Endometrium (tissue), 2 donors: Measurements from ENCODE around the gene CFAP68.
"Not testable (repeated sequence)": the region's sequence is repeated elsewhere in the genome, so short reads cannot be mapped to it uniquely, and the experiment has no call there.

Source experiments
- FAIRE-seq: peaks from 2 replicates; lab custom pipeline; 2012; peaks lifted over from hg19 to GRCh38; lab: Jason Lieb, UNC
- donor health status: control.
- donor health status: control.

Gene CFAP68

DNA sequence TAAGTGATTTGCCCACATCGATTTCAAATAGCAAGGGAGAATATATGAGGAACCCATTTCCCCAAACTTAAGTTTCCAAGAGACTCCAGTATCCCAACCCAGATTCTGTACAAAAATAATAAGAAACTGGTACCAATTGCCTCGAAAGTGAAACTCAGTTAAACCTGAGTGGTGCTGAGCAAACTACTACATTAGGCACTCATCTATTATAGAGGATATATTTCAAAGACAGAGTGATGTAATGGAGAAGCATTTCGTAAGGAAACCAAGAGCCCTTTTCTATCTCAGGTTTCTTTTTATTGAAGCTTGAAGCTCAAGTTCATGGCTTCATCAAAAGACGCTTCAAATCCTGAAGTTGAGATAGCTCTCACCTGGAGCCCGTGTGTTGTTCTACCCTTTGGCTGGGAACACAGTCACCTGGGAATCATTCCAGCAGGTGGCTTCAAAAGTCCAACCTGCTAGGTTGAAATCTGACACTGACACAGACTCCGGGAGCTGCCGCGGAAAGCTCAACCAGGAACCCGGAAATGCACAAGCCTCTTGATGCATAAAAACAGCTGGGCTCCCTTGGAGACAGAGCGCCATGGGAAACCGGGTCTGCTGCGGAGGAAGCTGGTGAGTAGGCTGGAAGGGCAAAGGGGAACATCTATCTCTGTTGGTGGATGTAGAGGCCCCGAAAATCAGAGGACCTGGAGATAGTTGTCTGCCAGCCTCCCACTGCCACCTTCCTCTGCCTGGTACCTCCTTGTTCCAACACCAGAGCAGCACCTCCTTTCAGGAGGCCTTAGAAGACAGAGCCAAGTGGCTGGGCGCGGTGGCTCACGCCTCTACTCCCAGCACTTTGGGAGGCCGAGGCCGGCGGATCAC, 39.3 kb downstream of the CFAP68 start, which contains the start of gene C11orf52:
Gene C11orf52 (plus strand): TSS at position 524 of the 867 bp plus-strand sequence. CDS start 60 bp downstream, at position 584.
- FAIRE-seq = no peak

DNA sequence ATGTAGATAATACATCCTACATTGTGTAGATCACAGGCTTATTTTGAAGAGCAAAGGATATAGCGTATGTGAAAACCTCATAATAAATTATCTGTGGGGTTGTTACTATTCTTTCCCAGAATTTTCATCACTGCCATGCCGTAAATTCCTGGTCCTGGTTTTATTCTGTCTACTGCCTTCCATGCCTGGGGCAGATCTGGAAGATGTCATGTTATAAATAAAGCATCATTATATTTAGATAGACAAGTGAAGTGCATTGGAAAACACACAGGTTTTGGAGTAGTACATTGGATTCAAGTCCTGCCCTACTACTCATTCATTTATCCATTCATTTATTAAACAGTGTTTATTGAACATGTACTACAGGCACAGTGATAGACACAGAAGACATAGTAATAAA, 41.6 kb downstream of the CFAP68 start:
- no peak for FAIRE-seq

DNA sequence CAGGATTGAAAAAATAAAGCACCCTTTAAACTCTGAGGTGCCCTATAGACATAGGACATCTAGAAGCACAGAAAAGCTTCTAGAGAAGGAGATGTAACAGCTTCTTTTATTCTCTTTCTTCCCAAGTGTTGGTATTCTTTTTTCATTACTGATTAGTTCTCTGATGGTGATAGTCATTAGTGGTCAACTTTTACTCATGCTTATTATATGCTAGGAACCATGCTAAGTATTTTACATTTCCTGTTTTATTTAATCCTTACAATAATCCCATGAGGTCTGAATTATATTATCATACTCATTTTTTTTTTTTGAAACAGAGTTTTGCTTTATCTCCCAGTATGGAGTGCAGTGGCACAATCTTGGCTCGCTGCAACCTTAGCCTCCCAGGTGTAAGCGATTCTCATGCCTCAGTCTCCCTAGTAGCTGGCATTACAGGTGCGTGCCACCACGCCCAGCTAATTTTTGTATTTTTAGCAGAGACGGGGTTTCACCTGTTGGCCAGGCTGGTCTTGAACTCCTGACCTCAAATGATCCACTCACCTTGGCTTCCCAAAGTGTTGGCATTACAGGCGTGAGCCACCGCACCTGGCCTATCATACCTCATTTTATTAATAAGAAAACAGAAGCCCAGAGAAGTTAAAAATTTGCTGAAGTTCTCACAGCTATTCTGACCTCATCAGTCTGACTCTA, 42.3 kb downstream of the CFAP68 start:
- FAIRE-seq = no peak

DNA sequence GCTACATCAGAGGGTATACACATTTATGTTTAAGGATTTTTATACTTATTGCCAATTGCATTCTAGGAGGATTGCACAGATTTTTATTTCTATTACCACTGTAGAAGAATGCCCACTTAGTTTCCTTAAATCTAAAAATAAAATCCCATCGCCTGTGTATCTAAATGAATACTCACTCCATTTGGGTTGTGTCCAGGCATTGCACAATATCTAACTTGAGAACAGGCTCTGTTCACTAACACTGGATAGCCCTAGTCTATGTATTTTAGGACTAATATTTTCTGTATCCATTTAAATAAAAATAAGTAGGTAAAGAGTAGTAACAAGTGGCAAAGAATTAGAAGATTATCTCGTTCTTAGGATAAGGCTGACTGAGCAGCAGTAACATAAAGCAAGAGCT, 43.5 kb downstream of the CFAP68 start:
- no peak for FAIRE-seq

DNA sequence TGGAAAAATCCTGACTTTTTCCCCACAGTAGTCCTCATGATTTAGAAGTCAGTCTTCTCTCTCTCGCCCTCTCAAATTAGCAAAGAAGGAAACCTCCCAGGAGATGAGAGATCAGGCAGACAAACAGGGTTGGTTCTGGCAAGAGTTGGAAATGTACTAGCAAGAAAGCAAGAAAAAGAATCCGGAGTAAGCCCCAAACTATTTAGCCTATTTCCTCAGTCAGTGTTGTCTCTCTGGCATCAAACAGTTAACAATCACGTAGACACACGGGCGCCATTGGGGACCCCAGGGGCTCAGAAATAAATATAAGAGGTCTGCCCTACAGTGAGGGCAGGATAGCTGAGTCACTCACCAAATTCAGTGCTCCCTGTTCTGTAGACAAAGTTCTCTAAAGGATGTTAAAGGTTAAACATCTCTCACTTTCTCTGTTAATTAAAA, 44.0 kb downstream of the CFAP68 start:
- FAIRE-seq = no peak

DNA sequence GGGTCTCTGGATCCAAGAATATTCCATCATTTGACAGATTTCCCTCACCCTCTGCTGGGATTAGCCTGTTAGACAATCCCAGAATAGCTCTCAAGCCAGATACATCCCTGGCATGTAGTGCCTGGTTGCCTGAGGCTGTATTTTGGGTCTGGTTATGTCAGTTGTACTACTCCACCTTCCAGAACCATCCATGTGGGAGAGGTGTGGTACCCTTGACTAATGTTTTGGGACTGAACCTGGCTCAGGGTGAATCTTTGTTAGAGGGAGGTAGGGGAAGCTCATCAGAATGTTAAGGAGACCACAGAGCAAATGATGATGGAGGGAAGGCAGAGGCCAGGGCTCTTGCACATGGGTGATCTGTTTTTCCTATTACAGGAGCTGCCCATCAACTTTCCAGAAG, 44.6 kb downstream of the CFAP68 start:
- FAIRE-seq = no peak

DNA sequence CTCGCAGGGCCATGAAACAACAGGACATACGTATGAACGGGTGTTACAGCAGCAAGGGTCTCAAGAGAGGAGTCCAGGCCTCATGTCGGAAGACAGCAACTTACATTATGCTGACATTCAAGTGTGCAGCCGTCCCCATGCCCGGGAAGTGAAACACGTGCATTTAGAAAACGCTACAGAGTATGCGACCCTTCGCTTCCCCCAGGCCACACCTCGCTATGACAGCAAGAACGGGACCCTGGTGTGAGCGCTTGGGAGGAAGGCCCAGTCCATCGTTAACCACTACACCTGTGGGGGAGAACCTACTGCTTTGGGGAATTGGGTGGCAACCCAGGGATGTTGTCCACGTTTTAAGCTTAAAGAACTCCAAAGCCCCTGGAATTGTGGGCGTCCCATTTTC, 46.6 kb downstream of the CFAP68 start:
- no peak for FAIRE-seq

DNA sequence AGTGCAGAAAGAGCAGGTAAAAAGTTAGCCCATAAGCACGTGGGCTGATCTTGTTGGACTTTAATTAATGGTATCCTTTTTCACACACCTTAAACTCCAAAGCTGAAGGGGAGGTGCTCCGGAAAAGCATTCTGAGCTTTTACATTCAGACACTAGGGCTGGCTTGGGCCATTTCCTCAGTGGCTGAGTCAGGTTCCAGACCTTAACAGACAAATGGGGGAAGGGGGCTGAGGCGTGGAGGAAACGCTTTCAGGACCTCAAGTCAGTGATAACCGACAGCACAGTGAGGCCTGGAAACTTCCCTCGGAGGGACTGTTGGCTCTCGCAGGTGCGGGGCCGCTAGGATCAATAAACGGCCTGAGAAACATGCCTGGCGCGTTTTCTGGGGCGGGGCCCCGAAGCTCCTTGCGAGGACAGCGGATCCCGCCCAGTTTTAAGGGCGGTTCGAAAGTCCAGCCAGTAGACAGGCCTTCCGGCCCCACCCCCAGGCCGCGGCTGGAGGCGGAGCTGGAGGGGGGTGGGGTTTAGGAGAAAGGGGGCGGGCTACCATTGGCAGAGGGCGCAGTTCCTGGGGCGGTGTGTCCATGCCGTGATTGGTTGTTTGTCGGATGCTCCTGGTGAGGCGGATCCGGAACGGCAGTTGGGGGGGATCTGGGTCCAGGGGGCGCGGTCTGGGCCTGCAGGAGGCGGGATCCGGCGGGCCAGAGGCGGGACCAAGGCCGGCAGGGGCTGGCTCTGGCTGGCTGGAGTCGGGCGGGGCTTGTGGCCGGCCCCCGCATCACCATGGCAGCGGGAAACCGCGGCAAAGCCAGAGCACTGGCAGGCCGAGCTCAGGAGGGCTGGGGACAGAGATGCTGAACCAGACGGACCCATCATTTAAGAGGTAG, 47.4 kb downstream of the CFAP68 start:
- FAIRE-seq = peak; percentile 35

DNA sequence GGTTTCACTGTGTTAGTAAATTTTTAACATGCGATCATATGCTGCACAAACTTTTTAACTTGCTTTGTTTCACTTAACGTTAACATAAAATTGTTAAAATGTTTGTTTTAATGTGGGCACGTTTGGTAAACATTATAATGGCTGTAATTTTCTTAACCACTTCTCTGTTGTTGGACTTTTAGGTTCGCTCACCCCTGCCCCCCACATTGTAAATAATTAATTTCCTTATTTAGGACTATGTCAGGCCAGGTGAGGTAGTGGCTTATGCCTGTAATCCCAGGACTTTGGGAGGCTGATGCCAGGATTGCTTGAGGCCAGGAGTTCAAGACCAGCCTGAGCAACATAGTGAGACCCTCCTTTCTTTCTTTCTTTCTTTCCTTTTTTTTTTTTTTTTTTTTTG, 51.1 kb downstream of the CFAP68 start:
- no peak for FAIRE-seq

DNA sequence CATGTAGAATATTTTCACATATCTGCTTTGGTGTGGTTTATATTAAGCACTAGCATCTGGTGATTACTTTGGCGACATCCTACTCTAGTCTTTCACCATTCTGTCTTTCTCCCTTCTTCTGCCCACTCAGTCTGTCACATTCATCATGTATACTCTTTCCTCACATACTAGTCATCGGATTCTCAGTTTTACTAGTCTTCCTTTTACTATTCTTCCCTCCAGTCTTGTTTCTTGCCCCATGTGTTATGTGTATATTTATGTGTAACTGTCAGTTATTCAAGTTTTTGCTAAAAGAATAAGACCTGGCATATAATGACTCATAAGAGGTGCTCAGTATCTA, 53.2 kb downstream of the CFAP68 start:
- no peak for FAIRE-seq

DNA sequence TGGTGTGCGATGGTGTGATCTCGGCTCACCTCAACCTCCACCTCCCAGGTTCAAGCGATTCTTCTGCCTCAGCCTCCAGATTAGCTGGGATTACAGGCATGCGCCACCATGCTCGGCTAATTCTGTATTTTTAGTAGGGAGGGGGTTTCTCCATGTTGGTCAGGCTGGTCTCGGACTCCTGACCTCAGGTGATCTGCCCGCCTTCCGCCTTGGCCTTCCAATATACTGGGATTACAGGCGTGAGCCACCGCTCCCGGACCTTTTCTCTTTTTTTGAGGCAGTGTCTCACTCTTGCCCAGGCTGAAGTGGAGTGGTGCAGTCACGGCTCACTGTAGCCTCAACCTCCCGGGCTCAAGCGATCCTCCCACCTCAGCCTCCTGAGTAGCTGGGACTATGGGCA, 53.8 kb downstream of the CFAP68 start:
- not testable (repeated sequence) for FAIRE-seq

DNA sequence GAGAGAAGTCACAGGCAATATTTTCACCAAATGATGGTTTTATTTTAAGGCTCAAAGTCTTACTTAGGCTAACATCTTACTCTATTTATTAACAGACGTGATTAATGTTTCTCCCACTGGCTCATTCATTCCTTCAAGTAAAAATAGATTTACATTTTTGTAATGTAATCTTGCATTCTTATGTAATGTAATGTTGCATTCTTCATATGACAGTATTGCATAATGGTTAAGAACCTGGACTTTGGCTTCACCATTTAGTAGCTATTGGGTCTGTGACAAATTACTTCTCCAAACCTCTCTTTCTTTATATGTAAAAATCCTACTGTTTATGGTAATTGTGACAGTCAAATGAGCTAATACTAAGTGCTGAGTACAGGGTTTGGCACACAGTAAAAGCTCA, 54.5 kb downstream of the CFAP68 start:
- no peak for FAIRE-seq

DNA sequence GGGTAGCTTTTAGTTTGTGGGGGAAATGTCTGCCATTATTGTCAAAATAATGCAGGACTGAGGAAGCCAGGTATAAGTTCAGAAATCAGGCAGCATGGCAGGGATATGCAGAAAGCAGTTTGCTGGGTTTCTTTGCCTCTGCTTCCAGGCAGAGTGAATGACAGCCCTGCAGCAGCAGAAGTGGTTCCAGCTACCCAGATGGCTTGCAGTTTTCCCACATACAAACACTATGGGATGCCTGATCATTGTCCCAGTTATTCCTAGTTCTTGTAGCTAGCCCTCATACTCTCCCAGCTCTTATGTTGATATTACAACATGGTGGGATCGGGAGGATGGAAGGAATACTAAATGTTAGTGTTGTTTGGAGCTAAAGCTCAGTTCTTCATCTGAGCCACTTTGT, 55.0 kb downstream of the CFAP68 start:
- FAIRE-seq = no peak
